Keratinocyte (primary cell): Measurements from ENCODE around the gene SPTBN5. TPM values are rescaled to one million over a fixed set of nuclear protein-coding genes. Genes with fewer than 3 reads are reported as not detected.

Experiments used
- DNase-seq: peaks from one replicate; pipeline ENCODE4 v3.0.0-alpha.2; 2011; ENCODE audit warnings: low read depth, missing footprints, low spot score
- FAIRE-seq: peaks from 2 replicates; lab custom pipeline; 2011; peaks lifted over from hg19 to GRCh38; lab: Jason Lieb, UNC
- H2AFZ ChIP-seq: 2 replicates; pipeline ENCODE4 v1.6.0; 2012; ENCODE audit warnings: low read length, control low read depth, inconsistent platforms; ENCODE audit not compliant: control insufficient read depth
- H3K27ac ChIP-seq: 2 replicates; pipeline ENCODE4 v1.5.1; 2011; ENCODE audit warnings: low read length; ENCODE audit not compliant: control insufficient read depth, insufficient read depth
- H3K27me3 ChIP-seq: 3 replicates; pipeline ENCODE4 v1.6.0; 2011; ENCODE audit warnings: low read length; ENCODE audit not compliant: control insufficient read depth, insufficient read depth; ENCODE audit errors: extremely low read depth
- H3K36me3 ChIP-seq, 2 experiments: 2 replicates in 1 of 2; 3 replicates in 1 of 2; pipeline ENCODE4 v1.5.1; 2011; ENCODE audit warnings: low read length in 2 of 2, mild to moderate bottlenecking in 1 of 2; ENCODE audit not compliant: control insufficient read depth in 2 of 2, insufficient read depth in 2 of 2; ENCODE audit errors: extremely low read depth in 1 of 2
- H3K4me1 ChIP-seq: 3 replicates; pipeline ENCODE4 v1.5.1; 2011; ENCODE audit warnings: low read length; ENCODE audit not compliant: control insufficient read depth, insufficient read depth; ENCODE audit errors: extremely low read depth
- H3K4me2 ChIP-seq: 3 replicates; pipeline ENCODE4 v1.6.0; 2011; ENCODE audit warnings: low read depth, low read length; ENCODE audit not compliant: control insufficient read depth, insufficient read depth; ENCODE audit errors: extremely low read depth
- H3K4me3 ChIP-seq, 3 experiments: fragments of 200-600 bp in 1 of 3; sonication (generic) in 1 of 3; 2 replicates in 2 of 3; 3 replicates in 1 of 3; pipeline ENCODE4 v1.5.1; 2011 to 2016; ENCODE audit warnings: low read length in 3 of 3, mild to moderate bottlenecking in 3 of 3, control low read depth in 2 of 3, inconsistent platforms in 1 of 3, low read depth in 1 of 3, mixed read lengths in 1 of 3, mixed run types in 1 of 3, moderate library complexity in 1 of 3; ENCODE audit not compliant: control insufficient read depth in 2 of 3, insufficient read depth in 2 of 3; ENCODE audit errors: extremely low read depth in 1 of 3
- H3K79me2 ChIP-seq: 2 replicates; pipeline ENCODE4 v1.6.0; 2012; ENCODE audit warnings: low read length; ENCODE audit not compliant: control insufficient read depth, insufficient read depth
- H3K9ac ChIP-seq: 3 replicates; pipeline ENCODE4 v1.6.0; 2011; ENCODE audit warnings: low read length; ENCODE audit not compliant: control insufficient read depth, insufficient read depth; ENCODE audit errors: extremely low read depth
- H3K9me1 ChIP-seq: 3 replicates; pipeline ENCODE4 v1.6.0; 2011; ENCODE audit warnings: low read length; ENCODE audit not compliant: control insufficient read depth, insufficient read depth; ENCODE audit errors: extremely low read depth
- H3K9me3 ChIP-seq: 2 replicates; pipeline ENCODE4 v1.5.1; 2012; ENCODE audit warnings: low read depth, low read length; ENCODE audit not compliant: control insufficient read depth
- H4K20me1 ChIP-seq: 3 replicates; pipeline ENCODE4 v1.6.0; 2011; ENCODE audit warnings: low read length; ENCODE audit not compliant: control insufficient read depth, insufficient read depth; ENCODE audit errors: extremely low read depth
- CTCF ChIP-seq, 3 experiments: IDR thresholded peaks in 1 of 3; conservative IDR thresholded peaks in 1 of 3; optimal IDR thresholded peaks in 1 of 3; 2 replicates in 2 of 3; 3 replicates in 1 of 3; pipeline versions ENCODE3 to v1.5.1; 2011; ENCODE audit warnings: low read length in 3 of 3, mild to moderate bottlenecking in 3 of 3, moderate library complexity in 2 of 3, control low read depth in 1 of 3, inconsistent platforms in 1 of 3; ENCODE audit not compliant: insufficient read depth in 2 of 3; ENCODE audit errors: extremely low read depth in 1 of 3
- EZH2 ChIP-seq: IDR thresholded peaks from one replicate; pipeline ENCODE4 v1.6.1; 2012; ENCODE audit warnings: inconsistent platforms, mild to moderate bottlenecking, low read length, moderate library complexity
- dilution Hi-C: fragments of 300-500 bp; cut with MboI; formaldehyde crosslinking; loops from one replicate; pipeline ENCODE4 v1.7.0; 2020; ENCODE audit warnings: low sequenced_read_pairs; ENCODE audit not compliant: extremely low pct_ligation_motif_present
- polyA plus RNA-seq, 5 experiments: library from polyadenylated mRNA; depleted of rRNA in 3 of 5; stranded (reverse) in 3 of 5; stranded (forward) in 1 of 5; unstranded in 1 of 5; fragments of >200 nt; gene quantifications; 1 replicate in 1 of 5; 2 replicates in 3 of 5; 3 replicates in 1 of 5; pipeline versions ENCODE4 v1.2.1 to v1.2.3, GENCODE V29; 2011 to 2012; ENCODE audit warnings: missing spikeins in 2 of 5, low read depth in 1 of 5, low replicate concordance in 1 of 5

The SPTBN5 gene
- polyA plus RNA-seq, 1 donor (not counting 4 experiments of a cell fraction or from before 2014, with no cell fraction given): 0.66 TPM

- DNase-seq (no peak), FAIRE-seq (no peak)
- Histone ChIP-seq H2AFZ (no peak overlapping the region), H3K9ac (no peak overlapping the region), H4K20me1 (no peaks in the 10 kb centered on the region), H3K4me1 (peaks cover 7% of the 10 kb centered on the region), H3K27me3 (peaks cover 15% of the 10 kb centered on the region), H3K36me3 (no peaks in the 10 kb centered on the region), H3K4me2 (peak overlapping the region; percentile 25), H3K79me2 (no peaks in the 10 kb centered on the region), H3K9me3 (no peaks in the 10 kb centered on the region), H3K9me1 (no peaks in the 10 kb centered on the region), H3K4me3 (no peak overlapping the region), H3K27ac (no peak overlapping the region)
- TF ChIP-seq CTCF (optimal IDR thresholded peaks at IDR 0.05 in 1 of 3, IDR thresholded peaks at IDR 0.05 in 1 of 3, conservative IDR thresholded peaks at IDR 0.05 in 1 of 3; ENCODE audit: extremely low read depth in 1 of 3, insufficient read depth in 2 of 3, low read length in 3 of 3) (no peak), EZH2 (no peak)
- dilution Hi-C loops: no loop called here
Observed at GRCh38 chr15:41882689-41883483, 11.0 kb downstream of the SPTBN5 start.

- Histone ChIP-seq H3K27me3 (peaks cover 15% of the 10 kb centered on the region), H3K36me3 (no peaks in the 10 kb centered on the region), H3K9me1 (no peaks in the 10 kb centered on the region), H3K9me3 (no peaks in the 10 kb centered on the region), H4K20me1 (no peaks in the 10 kb centered on the region), H2AFZ (no peak overlapping the region), H3K27ac (no peak overlapping the region), H3K9ac (no peak overlapping the region), H3K79me2 (no peaks in the 10 kb centered on the region), H3K4me2 (peak overlapping the region; percentile 25), H3K4me3 (no peak overlapping the region), H3K4me1 (peaks cover 7% of the 10 kb centered on the region)
- dilution Hi-C loops: no loop called here
- no peak for TF ChIP-seq CTCF (optimal IDR thresholded peaks at IDR 0.05 in 1 of 3, IDR thresholded peaks at IDR 0.05 in 1 of 3, conservative IDR thresholded peaks at IDR 0.05 in 1 of 3; ENCODE audit: extremely low read depth in 1 of 3, insufficient read depth in 2 of 3, low read length in 3 of 3)
- no peak for TF ChIP-seq EZH2
- DNase-seq: no peak
- no peak for FAIRE-seq
Observed at GRCh38 chr15:41881920-41882688, 11.7 kb downstream of the SPTBN5 start.
